H9 (cell line): Measurements from ENCODE around the gene MED15. TPM values are rescaled to one million over a fixed set of nuclear protein-coding genes. Genes with fewer than 3 reads are reported as not detected.

ENCODE experiments used
- DNase-seq: peaks from one replicate; pipeline ENCODE4 v3.0.0-alpha.2; 2017
- H2AFZ ChIP-seq: one replicate; pipeline ENCODE4 v1.6.1; 2013; ENCODE audit warnings: mild to moderate bottlenecking, low read length, control low read depth, moderate library complexity
- H2AK5ac ChIP-seq: 2 replicates; pipeline ENCODE4 v1.6.1; 2013; ENCODE audit warnings: low read length, control low read depth, mixed read lengths; ENCODE audit not compliant: insufficient read length
- H2BK120ac ChIP-seq: one replicate; pipeline ENCODE4 v1.6.1; 2013; ENCODE audit warnings: low read depth, mild to moderate bottlenecking, low read length, control low read depth, inconsistent platforms; ENCODE audit not compliant: poor library complexity, severe bottlenecking
- H2BK12ac ChIP-seq: 2 replicates; pipeline ENCODE4 v1.6.1; 2013; ENCODE audit warnings: low read length, control low read depth, mixed read lengths, low read depth; ENCODE audit not compliant: insufficient read length
- H2BK15ac ChIP-seq: 2 replicates; pipeline ENCODE4 v1.6.1; 2013; ENCODE audit warnings: low read depth, low read length, control low read depth
- H2BK20ac ChIP-seq: one replicate; pipeline ENCODE4 v1.6.1; 2013; ENCODE audit warnings: low read depth, mild to moderate bottlenecking, low read length, control low read depth, inconsistent platforms; ENCODE audit not compliant: poor library complexity, severe bottlenecking
- H2BK5ac ChIP-seq: 2 replicates; pipeline ENCODE4 v1.6.1; 2013; ENCODE audit warnings: low read length, control low read depth, mixed read lengths; ENCODE audit not compliant: insufficient read length
- H3K14ac ChIP-seq: 2 replicates; pipeline ENCODE4 v1.6.1; 2013; ENCODE audit warnings: low read length, control low read depth; ENCODE audit not compliant: insufficient read depth
- H3K18ac ChIP-seq: 2 replicates; pipeline ENCODE4 v1.6.1; 2013; ENCODE audit warnings: low read depth, mild to moderate bottlenecking, mixed read lengths, low read length, control low read depth; ENCODE audit not compliant: insufficient read length
- H3K23ac ChIP-seq: 2 replicates; pipeline ENCODE4 v1.6.1; 2013; ENCODE audit warnings: low read length, control low read depth, mixed read lengths, low read depth; ENCODE audit not compliant: insufficient read length
- H3K23me2 ChIP-seq: 2 replicates; pipeline ENCODE4 v1.6.1; 2013; ENCODE audit warnings: low read depth, mild to moderate bottlenecking, mixed read lengths, low read length, control low read depth; ENCODE audit not compliant: insufficient read length, poor library complexity, severe bottlenecking
- H3K27ac ChIP-seq: 2 replicates; pipeline ENCODE4 v1.5.1; 2013; ENCODE audit warnings: low read length, control low read depth, mixed read lengths, low read depth; ENCODE audit not compliant: insufficient read length
- H3K27me3 ChIP-seq: 2 replicates; pipeline ENCODE4 v1.6.1; 2013; ENCODE audit warnings: low read length, control low read depth, inconsistent platforms; ENCODE audit not compliant: insufficient read depth
- H3K4ac ChIP-seq: 2 replicates; pipeline ENCODE4 v1.6.1; 2013; ENCODE audit warnings: low read depth, mild to moderate bottlenecking, control low read depth, inconsistent platforms, low read length, moderate library complexity
- H3K4me1 ChIP-seq: 2 replicates; pipeline ENCODE4 v1.6.1; 2013; ENCODE audit warnings: low read length, control low read depth, inconsistent platforms; ENCODE audit not compliant: insufficient read depth
- H3K4me2 ChIP-seq: 2 replicates; pipeline ENCODE4 v1.6.1; 2013; ENCODE audit warnings: low read length, control low read depth, mixed read lengths; ENCODE audit not compliant: insufficient read length, insufficient read depth
- H3K56ac ChIP-seq: 2 replicates; pipeline ENCODE4 v1.6.1; 2013; ENCODE audit warnings: low read depth, mild to moderate bottlenecking, mixed read lengths, low read length, control low read depth; ENCODE audit not compliant: insufficient read length
- H3K79me1 ChIP-seq: 2 replicates; pipeline ENCODE4 v1.6.1; 2013; ENCODE audit warnings: low read depth, mild to moderate bottlenecking, moderate library complexity, low read length, control low read depth, inconsistent platforms; ENCODE audit not compliant: insufficient read depth, poor library complexity, severe bottlenecking
- H3K79me2 ChIP-seq: 2 replicates; pipeline ENCODE4 v1.6.1; 2013; ENCODE audit warnings: low read length, control low read depth, inconsistent platforms; ENCODE audit not compliant: insufficient read depth
- H3K9ac ChIP-seq: 2 replicates; pipeline ENCODE4 v1.6.1; 2013; ENCODE audit warnings: low read length, control low read depth, mixed read lengths; ENCODE audit not compliant: insufficient read length; ENCODE audit errors: extremely low read depth
- H3K9me3 ChIP-seq: one replicate; pipeline ENCODE4 v1.6.1; 2013; ENCODE audit warnings: low read depth, low read length, inconsistent platforms; ENCODE audit not compliant: control insufficient read depth
- H3T11ph ChIP-seq: one replicate; pipeline ENCODE4 v1.6.1; 2013; ENCODE audit warnings: mild to moderate bottlenecking, low read length, control low read depth, inconsistent platforms
- H4K20me1 ChIP-seq: one replicate; pipeline ENCODE4 v1.6.1; 2013; ENCODE audit not compliant: control insufficient read depth, insufficient read length, insufficient read depth
- H4K5ac ChIP-seq: 2 replicates; pipeline ENCODE4 v1.6.1; 2013; ENCODE audit warnings: low read depth, mild to moderate bottlenecking, mixed read lengths, low read length, control low read depth; ENCODE audit not compliant: insufficient read length
- H4K8ac ChIP-seq: replicated peaks from 2 replicates; pipeline ENCODE4 v1.6.1; 2013; ENCODE audit warnings: low read length, control low read depth, mixed read lengths, low read depth; ENCODE audit not compliant: insufficient read length
- H4K91ac ChIP-seq: 2 replicates; pipeline ENCODE4 v1.6.1; 2013; ENCODE audit warnings: low read depth, mild to moderate bottlenecking, moderate library complexity, mixed read lengths, low read length, control low read depth; ENCODE audit not compliant: insufficient read length
- H3K27ac Mint-ChIP-seq, 3 experiments: 2 replicates in 2 of 3; 3 replicates in 1 of 3; pipeline ENCODE4 v1.8.0; 2020 to 2021; ENCODE audit warnings: mixed read lengths in 3 of 3, mild to moderate bottlenecking in 1 of 3, moderate library complexity in 1 of 3
- H3K27me3 Mint-ChIP-seq: 2 replicates; pipeline ENCODE4 v1.8.0; 2021; ENCODE audit warnings: low read depth, mild to moderate bottlenecking, moderate library complexity, mixed read lengths
- H3K36me3 Mint-ChIP-seq, 3 experiments: 2 replicates in 2 of 3; 3 replicates in 1 of 3; pipeline ENCODE4 v1.8.0; 2020 to 2021; ENCODE audit warnings: low read depth in 3 of 3, mixed read lengths in 3 of 3; ENCODE audit not compliant: insufficient read depth in 1 of 3
- H3K4me1 Mint-ChIP-seq, 2 experiments: 2 replicates each; pipeline ENCODE4 v1.8.0; 2020; ENCODE audit warnings: mixed read lengths in 2 of 2
- H3K4me3 Mint-ChIP-seq, 2 experiments: 2 replicates in 1 of 2; 3 replicates in 1 of 2; pipeline ENCODE4 v1.8.0; 2020 to 2021; ENCODE audit warnings: mild to moderate bottlenecking in 2 of 2, mixed read lengths in 2 of 2, moderate library complexity in 1 of 2
- H3K9me3 Mint-ChIP-seq, 2 experiments: 2 replicates in 1 of 2; 3 replicates in 1 of 2; pipeline ENCODE4 v1.8.0; 2020; ENCODE audit warnings: mild to moderate bottlenecking in 2 of 2, mixed read lengths in 2 of 2, moderate library complexity in 1 of 2
- CTCF ChIP-seq: fragments of 200-600 bp; sonication (generic); conservative IDR thresholded peaks from 3 replicates; pipeline ENCODE4 v1.8.0; 2021; ENCODE audit warnings: antibody characterized with exemption, mild to moderate bottlenecking
- WGBS: extraction: QIAGEN DNeasy Blood & Tissue Kit; methylation state at CpG from one replicate; pipeline ENCODE4 v1.1.7; 2013; ENCODE audit warnings: missing lambda C conversion rate, low lambda C conversion rate, mixed read lengths; ENCODE audit not compliant: insufficient read length; ENCODE audit errors: extremely low coverage; 5-methylcytosine and 5-hydroxymethylcytosine counted together
- total RNA-seq: library from RNA; stranded (reverse); gene quantifications from 2 replicates; pipeline ENCODE4 v1.2.1, GENCODE V29; 2021

The MED15 gene
- total RNA-seq, 1 experiment from 2014 or later: 47.4 TPM

DNA sequence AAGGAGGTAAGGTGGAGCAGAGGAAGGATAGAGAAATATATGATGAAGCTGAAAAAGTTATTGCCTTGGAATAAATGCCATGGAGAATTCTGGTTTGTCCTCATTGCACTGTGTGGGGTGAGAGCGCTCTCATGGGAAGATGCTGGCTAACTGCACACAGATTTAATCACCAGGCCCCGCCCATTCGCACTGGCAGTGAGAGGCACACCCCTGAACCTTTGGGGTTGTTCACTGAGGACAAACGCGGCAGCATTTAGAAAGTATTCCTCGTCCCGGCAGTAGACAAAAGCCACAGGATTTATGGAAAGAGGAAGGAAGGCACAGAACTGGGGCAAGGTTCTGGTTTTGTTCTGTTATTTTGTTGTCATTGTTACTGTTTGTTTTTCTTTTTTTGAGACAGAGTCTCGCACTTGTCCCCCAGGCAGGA, 70.2 kb downstream of the MED15 start:
- Mint-ChIP-seq H3K36me3 (peaks cover 16 to 45% (median 32%) of the 10 kb centered on the region in 3 experiments; a peak in 6 of 7 replicates), H3K9me3 (no peaks in the 10 kb centered on the region), H3K27me3 (no peaks in the 10 kb centered on the region), H3K4me3 (no peak overlapping the region), H3K4me1 (peaks cover 6 to 19% of the 10 kb centered on the region in 2 experiments), H3K27ac (peak overlapping the region in 1 of 3 experiments; percentile 58; a peak in 2 of 7 replicates)
- Histone ChIP-seq H3K18ac (no peak overlapping the region), H3K4ac (no peak overlapping the region), H2BK12ac (no peak overlapping the region), H3K4me2 (no peak overlapping the region), H3K4me1 (no peaks in the 10 kb centered on the region), H3K27ac (no peak overlapping the region), H4K5ac (no peak overlapping the region), H2AFZ (no peak overlapping the region), H4K91ac (no peak overlapping the region), H3K79me1 (no peaks in the 10 kb centered on the region), H3K27me3 (no peaks in the 10 kb centered on the region), H4K20me1 (peaks cover 2% of the 10 kb centered on the region), H3K9ac (no peak overlapping the region), H4K8ac (no peak overlapping the region), H3K23me2 (no peaks in the 10 kb centered on the region), H3K23ac (no peak overlapping the region), H2BK20ac (no peak overlapping the region), H3K14ac (no peak overlapping the region), H2BK5ac (no peak overlapping the region), H3T11ph (no peak overlapping the region), H3K79me2 (no peaks in the 10 kb centered on the region), H3K56ac (no peak overlapping the region), H2AK5ac (no peak overlapping the region), H2BK15ac (no peak overlapping the region), H3K9me3 (no peaks in the 10 kb centered on the region), H2BK120ac (no peak overlapping the region)
- TF ChIP-seq CTCF: no peak
- no CpG with 5 or more reads among the region's 8 CpGs for WGBS
- DNase-seq: no peak
